ENCODE measurements around the gene CADM2. TPM values are rescaled to one million over a fixed set of nuclear protein-coding genes. Genes with fewer than 3 reads are reported as not detected.
"Not testable (repeated sequence)": the region's sequence is repeated elsewhere in the genome, so short reads cannot be mapped to it uniquely, and the experiment has no call there.

Gene CADM2
- total RNA-seq, 1 donor from 2014 or later = 6.8 TPM

- Histone ChIP-seq H4K20me1 (ENCODE audit: low read depth) (no peaks in the 10 kb centered on the region), H3K4me2 (no peak overlapping the region), H3K27me3 (no peaks in the 10 kb centered on the region), H3K27ac (no peak overlapping the region), H2AFZ (replicated peaks) (no peak overlapping the region), H3K4me1 (peaks cover 7% of the 10 kb centered on the region), H3K4me3 (no peak overlapping the region), H3K9me3 (ENCODE audit: low read depth) (no peaks in the 10 kb centered on the region), H3K9ac (no peak overlapping the region), H3K79me2 (ENCODE audit: low read depth) (no peaks in the 10 kb centered on the region), H3K36me3 (no peaks in the 10 kb centered on the region), H3F3A (ENCODE audit: low read depth) (no peaks in the 10 kb centered on the region)
- no peak for DNase-seq (ENCODE audit: low spot score)
- H3K4me3 Mint-ChIP-seq = no peak overlapping the region
- H3K36me3 Mint-ChIP-seq = no peaks in the 10 kb centered on the region
- H3K9me3 Mint-ChIP-seq = no peaks in the 10 kb centered on the region
- H3K4me1 Mint-ChIP-seq = no peaks in the 10 kb centered on the region
- TF ChIP-seq EZH2phosphoT487 (IDR thresholded peaks at IDR 0.05) = no peak
- TF ChIP-seq, protein P1, sequence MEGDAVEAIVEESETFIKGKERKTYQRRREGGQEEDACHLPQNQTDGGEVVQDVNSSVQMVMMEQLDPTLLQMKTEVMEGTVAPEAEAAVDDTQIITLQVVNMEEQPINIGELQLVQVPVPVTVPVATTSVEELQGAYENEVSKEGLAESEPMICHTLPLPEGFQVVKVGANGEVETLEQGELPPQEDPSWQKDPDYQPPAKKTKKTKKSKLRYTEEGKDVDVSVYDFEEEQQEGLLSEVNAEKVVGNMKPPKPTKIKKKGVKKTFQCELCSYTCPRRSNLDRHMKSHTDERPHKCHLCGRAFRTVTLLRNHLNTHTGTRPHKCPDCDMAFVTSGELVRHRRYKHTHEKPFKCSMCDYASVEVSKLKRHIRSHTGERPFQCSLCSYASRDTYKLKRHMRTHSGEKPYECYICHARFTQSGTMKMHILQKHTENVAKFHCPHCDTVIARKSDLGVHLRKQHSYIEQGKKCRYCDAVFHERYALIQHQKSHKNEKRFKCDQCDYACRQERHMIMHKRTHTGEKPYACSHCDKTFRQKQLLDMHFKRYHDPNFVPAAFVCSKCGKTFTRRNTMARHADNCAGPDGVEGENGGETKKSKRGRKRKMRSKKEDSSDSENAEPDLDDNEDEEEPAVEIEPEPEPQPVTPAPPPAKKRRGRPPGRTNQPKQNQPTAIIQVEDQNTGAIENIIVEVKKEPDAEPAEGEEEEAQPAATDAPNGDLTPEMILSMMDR (IDR thresholded peaks at IDR 0.05) = no peak
- no peak for TF ChIP-seq EZH2 (IDR thresholded peaks at IDR 0.05)
- H3K27me3 Mint-ChIP-seq (ENCODE audit: insufficient read depth, low read depth) = no peaks in the 10 kb centered on the region
- no peak overlapping the region for H3K27ac Mint-ChIP-seq
Measured at GRCh38 chr3:85502148-85502875, 543.5 kb downstream of the CADM2 start.

DNA sequence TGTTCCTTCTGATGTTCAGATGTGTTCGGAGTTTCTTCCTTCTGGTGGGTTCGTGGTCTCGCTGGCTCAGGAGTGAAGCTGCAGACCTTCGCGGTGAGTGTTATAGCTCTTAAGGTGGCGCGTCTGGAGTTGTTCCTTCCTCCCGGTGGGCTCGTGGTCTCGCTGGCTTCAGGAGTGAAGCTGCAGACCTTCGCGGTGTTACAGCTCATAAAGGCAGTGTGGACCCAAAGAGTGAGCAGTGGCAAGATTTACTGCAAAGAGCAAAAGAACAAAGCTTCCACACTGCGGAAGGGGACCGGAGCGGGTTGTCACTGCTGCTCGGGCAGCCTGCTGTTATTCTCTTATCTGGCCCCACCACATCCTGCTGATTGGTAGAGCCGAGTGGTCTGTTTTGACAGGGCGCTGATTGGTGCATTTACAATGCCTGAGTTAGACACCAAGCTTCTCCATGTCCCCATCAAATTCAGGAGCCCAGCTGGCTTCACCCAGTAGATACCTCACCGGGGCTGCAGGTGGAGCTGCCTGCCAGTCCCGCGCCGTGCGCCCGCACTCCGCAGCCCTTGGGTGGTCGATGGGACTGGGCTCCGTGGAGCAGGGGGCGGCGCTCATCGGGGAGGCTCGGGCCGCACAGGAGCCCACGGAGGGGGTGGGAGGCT, 545.5 kb downstream of the CADM2 start:
- H3K9ac ChIP-seq; H3K4me1 ChIP-seq; H3K79me2 ChIP-seq (ENCODE audit: low read depth); H3K36me3 ChIP-seq; H3K27me3 Mint-ChIP-seq (ENCODE audit: insufficient read depth, low read depth); H3K4me1 Mint-ChIP-seq; H3K27me3 ChIP-seq; H3K9me3 Mint-ChIP-seq; H3K4me2 ChIP-seq; H3K4me3 Mint-ChIP-seq; H3F3A ChIP-seq (ENCODE audit: low read depth); H3K27ac Mint-ChIP-seq; H4K20me1 ChIP-seq (ENCODE audit: low read depth); H3K27ac ChIP-seq; H2AFZ ChIP-seq (replicated peaks); H3K9me3 ChIP-seq (ENCODE audit: low read depth); H3K36me3 Mint-ChIP-seq: not testable (repeated sequence)
- H3K4me3 ChIP-seq = peak overlapping the region; percentile 39
- peak; percentile 35 for DNase-seq (ENCODE audit: low spot score)
- TF ChIP-seq, protein P1 (IDR thresholded peaks at IDR 0.05) = peak; percentile 27

GRCh38 chr3:85504785-85505511, 546.2 kb downstream of the CADM2 start:
- not testable (repeated sequence) for H3K9ac ChIP-seq; H3K36me3 Mint-ChIP-seq; H3K27ac ChIP-seq; H3K4me1 Mint-ChIP-seq; H4K20me1 ChIP-seq (ENCODE audit: low read depth); H3K4me1 ChIP-seq; H3F3A ChIP-seq (ENCODE audit: low read depth); H3K9me3 Mint-ChIP-seq; H3K36me3 ChIP-seq; H3K79me2 ChIP-seq (ENCODE audit: low read depth); H3K9me3 ChIP-seq (ENCODE audit: low read depth); H3K27ac Mint-ChIP-seq; H3K27me3 Mint-ChIP-seq (ENCODE audit: insufficient read depth, low read depth); H3K27me3 ChIP-seq
- peak; percentile 16 for DNase-seq (ENCODE audit: low spot score)
- Histone ChIP-seq H2AFZ (replicated peaks) (peak overlapping the region; percentile 64), H3K4me3 (peak overlapping the region; percentile 39), H3K4me2 (peak overlapping the region; percentile 64)
- H3K4me3 Mint-ChIP-seq = peak overlapping the region; percentile 42

DNA sequence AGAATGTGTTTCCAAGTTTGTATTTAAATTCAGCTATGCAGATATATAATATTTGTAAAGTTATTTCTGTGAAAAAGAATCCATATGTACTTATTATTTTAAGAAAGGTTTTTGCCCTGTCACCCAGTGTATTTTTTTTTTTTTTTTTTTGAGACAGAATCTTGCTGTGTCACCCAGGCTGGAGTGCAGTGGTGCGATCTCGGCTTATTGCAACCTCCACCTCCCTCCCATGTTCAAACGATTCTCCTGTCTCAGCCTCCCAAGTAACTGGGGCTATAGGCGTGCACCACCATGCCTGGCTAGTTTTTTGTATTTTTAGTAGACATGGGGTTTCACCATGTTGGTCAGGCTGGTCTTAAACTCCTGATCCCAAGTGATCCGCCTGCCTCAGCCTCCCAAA, 548.3 kb downstream of the CADM2 start:
- not testable (repeated sequence) for H3K79me2 ChIP-seq (ENCODE audit: low read depth); H3K4me1 Mint-ChIP-seq; DNase-seq (ENCODE audit: low spot score); H3K36me3 ChIP-seq; H2AFZ ChIP-seq (replicated peaks); H3K4me1 ChIP-seq; H3F3A ChIP-seq (ENCODE audit: low read depth); H3K4me3 Mint-ChIP-seq; H3K27ac Mint-ChIP-seq; H3K27me3 Mint-ChIP-seq (ENCODE audit: insufficient read depth, low read depth); H3K36me3 Mint-ChIP-seq; H3K27me3 ChIP-seq; H3K4me3 ChIP-seq; H3K9me3 ChIP-seq (ENCODE audit: low read depth); H3K27ac ChIP-seq; H3K9me3 Mint-ChIP-seq; H4K20me1 ChIP-seq (ENCODE audit: low read depth); H3K9ac ChIP-seq; H3K4me2 ChIP-seq

Data from neural progenitor cell (in vitro differentiated cells).